Ovary (tissue), 3 donors: ENCODE measurements around the gene RNF166.

Source experiments
- EP300 ChIP-seq: sonication (generic); formaldehyde crosslinking; IDR thresholded peaks from one replicate; pipeline ENCODE4 v1.6.1; 2017; ENCODE audit warnings: antibody characterized with exemption
- POLR2A ChIP-seq: fragments of 450-650 bp; IDR thresholded peaks from one replicate; pipeline ENCODE4 v1.6.1; 2017; ENCODE audit warnings: antibody characterized with exemption, mild to moderate bottlenecking, moderate library complexity
- TF ChIP-seq, protein P1 (sequence below), 3 donors: fragments of 450-650 bp in 2 of 3; fragments of 200-600 bp in 1 of 3; IDR thresholded peaks; one replicate each; pipeline versions ENCODE4 v1.5.1 to v1.8.0; 2016 to 2022; ENCODE audit warnings: antibody characterized with exemption in 3 of 3, mild to moderate bottlenecking in 1 of 3
- donor health status: DM: no; HTN: no; CAD: no.

- TF ChIP-seq, protein P1, sequence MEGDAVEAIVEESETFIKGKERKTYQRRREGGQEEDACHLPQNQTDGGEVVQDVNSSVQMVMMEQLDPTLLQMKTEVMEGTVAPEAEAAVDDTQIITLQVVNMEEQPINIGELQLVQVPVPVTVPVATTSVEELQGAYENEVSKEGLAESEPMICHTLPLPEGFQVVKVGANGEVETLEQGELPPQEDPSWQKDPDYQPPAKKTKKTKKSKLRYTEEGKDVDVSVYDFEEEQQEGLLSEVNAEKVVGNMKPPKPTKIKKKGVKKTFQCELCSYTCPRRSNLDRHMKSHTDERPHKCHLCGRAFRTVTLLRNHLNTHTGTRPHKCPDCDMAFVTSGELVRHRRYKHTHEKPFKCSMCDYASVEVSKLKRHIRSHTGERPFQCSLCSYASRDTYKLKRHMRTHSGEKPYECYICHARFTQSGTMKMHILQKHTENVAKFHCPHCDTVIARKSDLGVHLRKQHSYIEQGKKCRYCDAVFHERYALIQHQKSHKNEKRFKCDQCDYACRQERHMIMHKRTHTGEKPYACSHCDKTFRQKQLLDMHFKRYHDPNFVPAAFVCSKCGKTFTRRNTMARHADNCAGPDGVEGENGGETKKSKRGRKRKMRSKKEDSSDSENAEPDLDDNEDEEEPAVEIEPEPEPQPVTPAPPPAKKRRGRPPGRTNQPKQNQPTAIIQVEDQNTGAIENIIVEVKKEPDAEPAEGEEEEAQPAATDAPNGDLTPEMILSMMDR (IDR thresholded peaks at IDR 0.05), result no peak
- TF ChIP-seq EP300 (no peak), POLR2A (no peak)
These were observed 29.5 kb downstream of the RNF166 start for GRCh38 chr16:88676502-88677242.
